ENCODE measurements around the gene YTHDC2.
A peak's percentile ranks its signal among the peaks of the same experiment; 100 is the strongest.
"Not testable (repeated sequence)": the region's sequence is repeated elsewhere in the genome, so short reads cannot be mapped to it uniquely, and the experiment has no call there.

Gene YTHDC2

DNA sequence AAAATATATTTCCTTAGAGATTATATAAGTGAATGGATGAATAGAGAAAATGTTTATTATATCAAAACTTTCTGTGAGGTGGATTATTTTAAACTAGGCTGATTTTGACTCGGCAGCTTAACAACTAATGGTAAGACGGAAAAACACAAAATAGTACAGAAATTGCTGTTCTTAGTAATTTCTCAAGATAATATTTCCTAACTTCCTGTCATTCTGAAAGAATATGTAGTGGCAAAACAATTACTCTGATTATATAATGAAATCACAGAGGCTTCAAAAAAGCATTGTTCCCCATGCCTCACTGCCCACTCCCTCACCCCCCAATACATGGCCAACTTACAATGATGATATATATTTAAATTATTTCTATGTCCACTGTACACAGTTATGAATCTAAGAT is 85.4 kb downstream of the YTHDC2 start:
- DNase-seq (ENCODE audit: low read depth, low spot score) = no peak
- no peak for TF ChIP-seq FOXP2 (optimal IDR thresholded peaks at IDR 0.05; ENCODE audit: control extremely low read depth, extremely low read length, insufficient read depth)
- no peak for TF ChIP-seq POLR2AphosphoS5 (IDR thresholded peaks at IDR 0.05; ENCODE audit: borderline replicate concordance, low read depth, low read length)
- TF ChIP-seq EZH2 (IDR thresholded peaks at IDR 0.05) = no peak
- Histone ChIP-seq H3K9me3 (ENCODE audit: low read depth, low read length) (no peaks in the 10 kb centered on the region), H3K4me3 (no peak overlapping the region), H3K27ac (no peak overlapping the region), H3K36me3 (ENCODE audit: insufficient read depth, low read length) (0 out of 2 replicates have a peak, but pooled peaks cover under 1% of the 10 kb centered on the region), H3K9ac (ENCODE audit: insufficient read length) (no peak overlapping the region)

DNA sequence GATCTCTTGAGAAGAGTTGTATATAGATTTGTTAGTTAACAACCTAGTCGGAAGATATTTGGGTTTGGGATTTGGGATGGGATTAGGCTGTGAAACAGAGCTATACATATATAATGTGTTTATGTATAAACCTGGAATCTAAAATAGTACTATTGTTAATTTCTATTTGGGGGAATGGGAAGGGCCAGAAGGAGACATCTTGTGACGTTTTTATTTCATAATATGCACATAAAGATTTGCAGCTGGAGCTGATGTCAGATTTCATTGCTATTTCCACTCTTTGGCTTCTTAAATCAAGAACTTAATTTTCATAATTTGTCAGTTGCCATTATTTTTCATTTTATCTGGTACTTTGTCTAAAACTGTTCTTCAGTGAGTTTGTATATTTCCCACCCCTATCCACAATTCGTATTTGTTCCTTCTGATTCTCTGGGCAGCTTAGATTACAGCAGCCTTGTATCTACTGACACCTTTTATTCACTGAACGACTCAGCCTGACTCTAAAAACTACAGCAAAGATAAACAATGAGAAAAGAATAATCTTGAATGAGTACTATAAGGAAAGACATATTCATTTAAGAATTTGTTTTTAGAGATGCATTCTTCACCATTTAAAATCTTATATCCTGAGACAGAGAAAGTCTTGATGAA is 86.9 kb downstream of the YTHDC2 start:
- no peaks in the 10 kb centered on the region for H3K9me3 ChIP-seq (ENCODE audit: low read depth, low read length)
- no peak overlapping the region for H3K4me3 ChIP-seq
- H3K27ac ChIP-seq = no peak overlapping the region
- no peak for DNase-seq (ENCODE audit: low read depth, low spot score)
- no peaks in the 10 kb centered on the region for H3K36me3 ChIP-seq (ENCODE audit: insufficient read depth, low read length)
- TF ChIP-seq POLR2AphosphoS5 (IDR thresholded peaks at IDR 0.05; ENCODE audit: borderline replicate concordance, low read depth, low read length) (no peak), FOXP2 (optimal IDR thresholded peaks at IDR 0.05; ENCODE audit: control extremely low read depth, extremely low read length, insufficient read depth) (no peak), EZH2 (IDR thresholded peaks at IDR 0.05) (no peak)
- H3K9ac ChIP-seq (ENCODE audit: insufficient read length) = no peak overlapping the region

DNA sequence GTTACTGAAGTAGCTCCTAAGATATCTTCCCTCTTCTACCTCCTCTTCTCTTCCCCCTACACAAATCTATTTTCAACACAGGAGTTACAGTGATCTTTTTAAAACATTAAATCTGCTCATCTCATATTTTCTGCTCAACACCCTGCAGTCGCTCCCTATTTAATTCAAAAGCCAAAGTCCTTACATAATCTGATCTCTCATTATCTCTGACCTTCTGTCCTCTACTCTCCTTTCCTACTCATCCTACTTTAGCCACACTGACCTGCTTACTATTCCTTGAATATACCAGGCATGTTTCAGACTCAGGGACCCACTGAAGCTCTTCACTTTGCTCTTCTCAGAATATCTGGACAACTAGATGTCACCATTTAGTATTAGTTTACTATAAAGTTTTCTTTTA is 87.9 kb downstream of the YTHDC2 start:
- no peaks in the 10 kb centered on the region for H3K36me3 ChIP-seq (ENCODE audit: insufficient read depth, low read length)
- no peak overlapping the region for H3K27ac ChIP-seq
- H3K4me3 ChIP-seq = no peak overlapping the region
- no peak overlapping the region for H3K9ac ChIP-seq (ENCODE audit: insufficient read length)
- no peak for DNase-seq (ENCODE audit: low read depth, low spot score)
- no peaks in the 10 kb centered on the region for H3K9me3 ChIP-seq (ENCODE audit: low read depth, low read length)
- no peak for TF ChIP-seq POLR2AphosphoS5 (IDR thresholded peaks at IDR 0.05; ENCODE audit: borderline replicate concordance, low read depth, low read length)
- no peak for TF ChIP-seq FOXP2 (optimal IDR thresholded peaks at IDR 0.05; ENCODE audit: control extremely low read depth, extremely low read length, insufficient read depth)
- TF ChIP-seq EZH2 (IDR thresholded peaks at IDR 0.05) = no peak

DNA sequence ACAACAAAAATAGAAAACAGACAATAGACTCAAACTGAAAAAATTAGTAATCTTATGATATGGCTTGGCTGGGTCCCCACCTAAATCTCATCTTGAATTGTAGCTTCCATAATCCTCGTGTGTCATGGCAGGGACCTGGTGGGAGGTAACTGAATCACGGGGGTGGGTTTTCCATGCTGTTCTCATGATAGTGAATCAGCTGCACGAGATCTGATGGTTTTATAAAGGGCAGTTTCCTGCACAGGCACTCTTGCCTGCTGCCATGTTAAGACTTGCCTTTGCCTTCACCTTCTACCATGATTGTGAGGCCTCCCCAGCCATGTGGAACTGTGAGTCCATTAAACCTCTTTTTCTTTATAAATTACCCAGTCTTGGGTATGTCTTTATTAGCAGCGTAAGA is 89.8 kb downstream of the YTHDC2 start:
- not testable (repeated sequence) for H3K9me3 ChIP-seq (ENCODE audit: low read depth, low read length); H3K9ac ChIP-seq (ENCODE audit: insufficient read length); H3K36me3 ChIP-seq (ENCODE audit: insufficient read depth, low read length); H3K4me3 ChIP-seq; DNase-seq (ENCODE audit: low read depth, low spot score); H3K27ac ChIP-seq

DNA sequence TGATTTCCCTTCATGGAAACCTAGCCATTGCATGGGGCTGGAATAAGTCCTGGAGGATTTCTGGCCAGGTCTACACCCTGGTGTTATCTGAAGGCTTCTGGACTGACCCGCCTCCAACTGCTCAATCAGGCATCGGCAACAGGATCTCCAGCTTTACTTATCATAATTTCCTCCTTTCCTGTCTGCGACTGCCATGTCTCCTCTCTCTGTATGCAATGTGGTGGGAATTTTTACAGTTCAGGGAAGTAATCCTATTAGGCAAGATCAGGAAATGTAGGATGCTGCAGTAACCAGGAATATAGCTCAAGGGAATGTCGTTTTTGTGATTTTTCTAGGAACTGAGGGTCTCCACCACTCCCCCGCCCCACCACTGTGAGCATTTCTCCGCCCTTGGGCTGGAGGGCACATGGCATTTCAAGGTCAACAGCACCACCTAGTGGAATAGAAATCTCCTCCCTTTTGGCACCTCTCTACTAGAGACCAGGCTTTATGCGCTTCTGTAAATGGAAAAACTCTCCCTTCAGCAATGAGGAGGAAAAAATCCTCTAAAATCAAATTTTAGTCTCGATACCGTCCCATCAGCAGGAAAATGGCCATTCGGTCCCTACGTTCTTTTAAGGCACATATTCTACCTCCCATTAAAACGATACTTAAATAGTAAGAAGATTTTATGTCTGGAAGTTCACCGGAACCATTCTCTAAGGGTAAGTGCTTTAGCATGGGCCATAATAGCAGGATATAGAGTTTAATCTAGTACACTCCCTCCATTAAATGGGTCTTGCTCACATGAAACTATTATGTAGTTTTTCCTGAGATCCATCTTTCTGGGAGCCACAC is 93.0 kb downstream of the YTHDC2 start:
- peak; percentile 42 for DNase-seq (ENCODE audit: low read depth, low spot score)
- no peaks in the 10 kb centered on the region for H3K9me3 ChIP-seq (ENCODE audit: low read depth, low read length)
- peak overlapping the region; percentile 69 for H3K4me3 ChIP-seq
- TF ChIP-seq POLR2AphosphoS5 (IDR thresholded peaks at IDR 0.05; ENCODE audit: borderline replicate concordance, low read depth, low read length) (no peak), FOXP2 (optimal IDR thresholded peaks at IDR 0.05; ENCODE audit: control extremely low read depth, extremely low read length, insufficient read depth) (peak; percentile 17), EZH2 (IDR thresholded peaks at IDR 0.05) (no peak)
- no peaks in the 10 kb centered on the region for H3K36me3 ChIP-seq (ENCODE audit: insufficient read depth, low read length)
- H3K9ac ChIP-seq (ENCODE audit: insufficient read length) = no peak overlapping the region
- H3K27ac ChIP-seq = no peak overlapping the region

DNA sequence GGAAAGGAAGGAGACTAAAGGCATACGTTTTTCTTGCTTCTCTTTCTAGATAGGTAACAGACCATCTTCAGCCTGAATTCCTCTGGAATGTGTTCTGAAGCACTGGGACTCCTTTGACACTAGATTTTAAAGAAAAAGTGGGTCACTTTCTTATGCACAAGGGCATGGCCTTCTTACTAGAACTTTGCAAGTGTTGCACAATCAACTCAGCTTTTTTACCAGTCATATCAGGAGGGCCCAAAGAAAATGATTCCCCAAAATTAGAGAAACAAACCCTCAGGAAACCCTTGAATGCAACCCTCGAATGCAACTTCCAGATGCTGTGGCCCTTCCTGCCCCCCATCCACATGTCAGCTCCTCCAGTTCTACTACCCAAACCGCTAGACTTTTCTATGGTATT is 93.9 kb downstream of the YTHDC2 start:
- no peak overlapping the region for H3K27ac ChIP-seq
- no peak for TF ChIP-seq FOXP2 (optimal IDR thresholded peaks at IDR 0.05; ENCODE audit: control extremely low read depth, extremely low read length, insufficient read depth)
- H3K9ac ChIP-seq (ENCODE audit: insufficient read length) = no peak overlapping the region
- DNase-seq (ENCODE audit: low read depth, low spot score) = no peak
- H3K36me3 ChIP-seq (ENCODE audit: insufficient read depth, low read length) = no peaks in the 10 kb centered on the region
- H3K9me3 ChIP-seq (ENCODE audit: low read depth, low read length) = no peaks in the 10 kb centered on the region
- no peak overlapping the region for H3K4me3 ChIP-seq

DNA sequence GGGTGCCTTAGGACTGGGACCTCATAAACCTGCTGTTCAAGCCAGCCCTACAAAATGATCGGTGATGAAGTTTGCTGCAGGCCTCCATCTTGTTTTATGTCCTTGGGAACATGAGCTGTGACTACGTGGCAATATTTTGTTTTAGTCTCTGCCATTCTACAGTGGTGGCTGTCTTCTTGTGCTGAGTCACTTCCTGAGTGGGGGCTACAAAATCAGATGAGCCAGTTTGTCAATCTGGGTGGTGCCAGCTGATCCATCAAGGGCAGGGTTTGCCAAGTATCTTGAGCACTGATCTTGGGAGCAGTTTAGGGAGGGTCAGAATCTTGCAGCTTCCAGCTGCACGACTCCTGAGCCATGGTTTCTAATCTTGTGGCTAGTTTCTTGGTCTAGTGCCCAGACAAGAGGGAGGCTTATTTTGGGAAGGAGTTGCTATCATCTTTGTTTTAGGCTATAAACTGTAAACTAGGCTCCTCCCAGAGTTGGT is 94.7 kb downstream of the YTHDC2 start:
- Histone ChIP-seq H3K9ac (ENCODE audit: insufficient read length) (no peak overlapping the region), H3K27ac (no peak overlapping the region), H3K4me3 (no peak overlapping the region), H3K9me3 (ENCODE audit: low read depth, low read length) (no peaks in the 10 kb centered on the region), H3K36me3 (ENCODE audit: insufficient read depth, low read length) (no peaks in the 10 kb centered on the region)
- no peak for DNase-seq (ENCODE audit: low read depth, low spot score)
- TF ChIP-seq EZH2 (IDR thresholded peaks at IDR 0.05) (no peak), FOXP2 (optimal IDR thresholded peaks at IDR 0.05; ENCODE audit: control extremely low read depth, extremely low read length, insufficient read depth) (no peak), POLR2AphosphoS5 (IDR thresholded peaks at IDR 0.05; ENCODE audit: borderline replicate concordance, low read depth, low read length) (no peak)

DNA sequence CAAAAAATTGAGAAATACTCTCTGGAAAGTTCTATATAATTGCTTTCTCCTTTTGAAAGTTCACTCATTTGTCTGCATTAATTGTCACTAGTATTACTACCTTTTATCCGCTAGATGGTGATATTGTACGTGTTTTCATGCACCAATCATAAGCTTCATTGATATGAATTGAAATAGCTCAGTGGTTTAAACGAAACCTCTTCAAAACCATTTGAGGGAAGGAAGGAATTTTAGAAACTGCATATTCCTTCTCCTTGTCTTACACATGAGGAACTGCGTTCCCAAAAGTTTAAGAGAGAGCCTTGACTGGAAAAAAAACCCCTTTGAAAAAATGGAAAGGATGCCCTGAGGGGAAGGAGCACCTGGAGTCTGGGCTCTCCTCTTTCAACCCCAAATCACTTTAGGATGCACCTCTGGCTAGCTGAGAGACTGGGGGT is 98.6 kb downstream of the YTHDC2 start:
- no peak for TF ChIP-seq EZH2 (IDR thresholded peaks at IDR 0.05)
- no peak for TF ChIP-seq FOXP2 (optimal IDR thresholded peaks at IDR 0.05; ENCODE audit: control extremely low read depth, extremely low read length, insufficient read depth)
- TF ChIP-seq POLR2AphosphoS5 (IDR thresholded peaks at IDR 0.05; ENCODE audit: borderline replicate concordance, low read depth, low read length) = no peak
- peak; percentile 14 for DNase-seq (ENCODE audit: low read depth, low spot score)

More for the DNA sequence above, 98.6 kb downstream of the YTHDC2 start:
- Histone ChIP-seq H3K9ac (ENCODE audit: insufficient read length) (no peak overlapping the region), H3K27ac (no peak overlapping the region), H3K36me3 (ENCODE audit: insufficient read depth, low read length) (no peaks in the 10 kb centered on the region), H3K9me3 (ENCODE audit: low read depth, low read length) (no peaks in the 10 kb centered on the region), H3K4me3 (no peak overlapping the region)
